PC-3 (cell line): ENCODE measurements around the gene GRIN3B. TPM values are rescaled to one million over a fixed set of nuclear protein-coding genes. Genes with fewer than 3 reads are reported as not detected.

Experiments used
- ATAC-seq: fragments of 200-7000 bp; cut with Tn5 transposase; 2 replicates; pipeline ENCODE4 v1.9.1; 2020; ENCODE audit warnings: mild to moderate bottlenecking, moderate library complexity
- BruUV-seq: library from RNA; stranded (reverse); fragments of 400-500 nt; replicated peaks from 2 replicates; lab custom pipeline; 2021; lab: Mats Ljungman, UMichigan
- CTCF ChIA-PET: fragments of 300-600 bp; sonication (Branson Sonifier 250); formaldehyde crosslinking; loops from one replicate; lab custom pipeline; 2022; ENCODE audit warnings: antibody characterized with exemption; lab: Charles Lee
- POLR2A ChIA-PET: fragments of 300-600 bp; sonication (Branson Sonifier 250); formaldehyde crosslinking; loops from one replicate; lab custom pipeline; 2022; ENCODE audit warnings: antibody characterized with exemption; ENCODE audit not compliant: unreplicated experiment; lab: Charles Lee
- DNase-seq: peaks from one replicate; pipeline ENCODE4 v3.0.0-alpha.2; 2015
- H2AFZ ChIP-seq: fragments of 300-600 bp; sonication (generic); 2 replicates; pipeline ENCODE4 v1.6.0; 2016; ENCODE audit warnings: antibody characterized with exemption, low read length
- H3F3A ChIP-seq: fragments of 300-600 bp; sonication (generic); one replicate; pipeline ENCODE4 v1.6.0; 2017; ENCODE audit warnings: antibody characterized with exemption, low read length, control low read depth, mild to moderate bottlenecking; ENCODE audit not compliant: unreplicated experiment
- H3K27ac ChIP-seq: fragments of 300-600 bp; sonication (generic); 2 replicates; pipeline ENCODE4 v1.5.1; 2016; ENCODE audit warnings: mild to moderate bottlenecking, low read length
- H3K27me3 ChIP-seq: fragments of 300-600 bp; sonication (generic); 2 replicates; pipeline ENCODE4 v1.6.1; 2016; ENCODE audit warnings: low read length, mixed read lengths
- H3K36me3 ChIP-seq: fragments of 300-600 bp; sonication (generic); 2 replicates; pipeline ENCODE4 v1.6.1; 2016; ENCODE audit warnings: low read depth, mixed run types, low read length, mixed read lengths
- H3K4me1 ChIP-seq: fragments of 300-600 bp; sonication (generic); 2 replicates; pipeline ENCODE4 v1.5.1; 2016; ENCODE audit warnings: low read length; ENCODE audit not compliant: insufficient read depth
- H3K4me2 ChIP-seq: fragments of 300-600 bp; sonication (generic); 2 replicates; pipeline ENCODE4 v1.6.0; 2016; ENCODE audit warnings: low read length
- H3K4me3 ChIP-seq: fragments of 300-600 bp; sonication (generic); 2 replicates; pipeline ENCODE4 v1.5.1; 2016; ENCODE audit warnings: mild to moderate bottlenecking, low read length, mixed read lengths
- H3K79me2 ChIP-seq: fragments of 300-600 bp; sonication (generic); 2 replicates; pipeline ENCODE4 v1.6.1; 2017; ENCODE audit warnings: low read length, mixed read lengths
- H3K9ac ChIP-seq: fragments of 300-600 bp; sonication (generic); 2 replicates; pipeline ENCODE4 v1.6.0; 2016; ENCODE audit warnings: mild to moderate bottlenecking, low read length
- H3K9me2 ChIP-seq: fragments of 300-600 bp; sonication (generic); replicated peaks from 2 replicates; pipeline ENCODE4 v1.6.1; 2016; ENCODE audit warnings: mixed run types, low read length, mixed read lengths
- H3K9me3 ChIP-seq: fragments of 300-600 bp; sonication (generic); 2 replicates; pipeline ENCODE4 v1.6.1; 2016; ENCODE audit warnings: low read length, mixed read lengths
- H4K20me1 ChIP-seq: fragments of 300-600 bp; sonication (generic); 2 replicates; pipeline ENCODE4 v1.6.1; 2016; ENCODE audit warnings: low read length, mixed read lengths
- EZH2 ChIP-seq: fragments of 300-600 bp; sonication (generic); IDR thresholded peaks from one replicate; pipeline ENCODE4 v1.6.1; 2017; ENCODE audit warnings: antibody characterized with exemption, mild to moderate bottlenecking, low read length; ENCODE audit not compliant: unreplicated experiment
- EZH2phosphoT487 ChIP-seq: fragments of 300-600 bp; sonication (generic); IDR thresholded peaks from 2 replicates; pipeline ENCODE4 v1.6.1; 2018; ENCODE audit warnings: mild to moderate bottlenecking, antibody characterized with exemption, low read length, borderline replicate concordance
- intact Hi-C: fragments of 100-400 bp; cut with micrococcal nuclease; formaldehyde crosslinking; loops from 2 replicates; pipeline ENCODE4 v1.9.0; 2023
- total RNA-seq: library from RNA; depleted of rRNA; stranded (reverse); fragments of >200 nt; gene quantifications from 2 replicates; pipeline ENCODE4 v1.2.3, GENCODE V29; 2014
- TF ChIP-seq, protein P1 (sequence below): fragments of 300-600 bp; sonication (generic); conservative IDR thresholded peaks from 2 replicates; pipeline ENCODE4 v1.5.1; 2017; ENCODE audit warnings: antibody characterized with exemption, low read depth, mild to moderate bottlenecking, low read length

Gene GRIN3B
- total RNA-seq, 1 experiment from 2014 or later: 0.69 TPM

DNA sequence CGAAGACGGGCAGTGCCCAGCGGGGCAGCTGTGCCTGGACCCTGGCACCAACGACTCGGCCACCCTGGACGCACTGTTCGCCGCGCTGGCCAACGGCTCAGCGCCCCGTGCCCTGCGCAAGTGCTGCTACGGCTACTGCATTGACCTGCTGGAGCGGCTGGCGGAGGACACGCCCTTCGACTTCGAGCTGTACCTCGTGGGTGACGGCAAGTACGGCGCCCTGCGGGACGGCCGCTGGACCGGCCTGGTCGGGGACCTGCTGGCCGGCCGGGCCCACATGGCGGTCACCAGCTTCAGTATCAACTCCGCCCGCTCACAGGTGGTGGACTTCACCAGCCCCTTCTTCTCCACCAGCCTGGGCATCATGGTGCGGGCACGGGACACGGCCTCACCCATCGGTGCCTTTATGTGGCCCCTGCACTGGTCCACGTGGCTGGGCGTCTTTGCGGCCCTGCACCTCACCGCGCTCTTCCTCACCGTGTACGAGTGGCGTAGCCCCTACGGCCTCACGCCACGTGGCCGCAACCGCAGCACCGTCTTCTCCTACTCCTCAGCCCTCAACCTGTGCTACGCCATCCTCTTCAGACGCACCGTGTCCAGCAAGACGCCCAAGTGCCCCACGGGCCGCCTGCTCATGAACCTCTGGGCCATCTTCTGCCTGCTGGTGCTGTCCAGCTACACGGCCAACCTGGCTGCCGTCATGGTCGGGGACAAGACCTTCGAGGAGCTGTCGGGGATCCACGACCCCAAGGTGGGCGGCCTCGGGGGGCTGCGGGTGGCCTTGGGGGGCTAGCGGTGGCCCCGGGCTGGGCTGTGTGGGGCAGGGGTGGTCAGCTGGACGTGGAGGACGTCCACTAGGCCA lies 4.8 kb downstream of the GRIN3B start:
- H3K36me3 ChIP-seq: no peaks in the 10 kb centered on the region
- H2AFZ ChIP-seq: no peak overlapping the region
- no peak overlapping the region for H3K4me2 ChIP-seq
- H3F3A ChIP-seq: no peaks in the 10 kb centered on the region
- POLR2A ChIA-PET: no interaction called here
- H3K27ac ChIP-seq: no peak overlapping the region
- H3K27me3 ChIP-seq: no peaks in the 10 kb centered on the region
- TF ChIP-seq EZH2 (no peak), EZH2phosphoT487 (no peak)
- TF ChIP-seq, protein P1, sequence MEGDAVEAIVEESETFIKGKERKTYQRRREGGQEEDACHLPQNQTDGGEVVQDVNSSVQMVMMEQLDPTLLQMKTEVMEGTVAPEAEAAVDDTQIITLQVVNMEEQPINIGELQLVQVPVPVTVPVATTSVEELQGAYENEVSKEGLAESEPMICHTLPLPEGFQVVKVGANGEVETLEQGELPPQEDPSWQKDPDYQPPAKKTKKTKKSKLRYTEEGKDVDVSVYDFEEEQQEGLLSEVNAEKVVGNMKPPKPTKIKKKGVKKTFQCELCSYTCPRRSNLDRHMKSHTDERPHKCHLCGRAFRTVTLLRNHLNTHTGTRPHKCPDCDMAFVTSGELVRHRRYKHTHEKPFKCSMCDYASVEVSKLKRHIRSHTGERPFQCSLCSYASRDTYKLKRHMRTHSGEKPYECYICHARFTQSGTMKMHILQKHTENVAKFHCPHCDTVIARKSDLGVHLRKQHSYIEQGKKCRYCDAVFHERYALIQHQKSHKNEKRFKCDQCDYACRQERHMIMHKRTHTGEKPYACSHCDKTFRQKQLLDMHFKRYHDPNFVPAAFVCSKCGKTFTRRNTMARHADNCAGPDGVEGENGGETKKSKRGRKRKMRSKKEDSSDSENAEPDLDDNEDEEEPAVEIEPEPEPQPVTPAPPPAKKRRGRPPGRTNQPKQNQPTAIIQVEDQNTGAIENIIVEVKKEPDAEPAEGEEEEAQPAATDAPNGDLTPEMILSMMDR: no peak
- DNase-seq: no peak
- H3K4me3 ChIP-seq: no peak overlapping the region
- no peaks in the 10 kb centered on the region for H3K9me3 ChIP-seq
- BruUV-seq: no TSS peak
- ATAC-seq: no peak
- no peaks in the 10 kb centered on the region for H3K4me1 ChIP-seq
- CTCF ChIA-PET: no interaction called here
- no peaks in the 10 kb centered on the region for H3K79me2 ChIP-seq
- H3K9ac ChIP-seq: no peak overlapping the region
- no peaks in the 10 kb centered on the region for H3K9me2 ChIP-seq
- H4K20me1 ChIP-seq: no peaks in the 10 kb centered on the region
- intact Hi-C loops: no loop called here

DNA sequence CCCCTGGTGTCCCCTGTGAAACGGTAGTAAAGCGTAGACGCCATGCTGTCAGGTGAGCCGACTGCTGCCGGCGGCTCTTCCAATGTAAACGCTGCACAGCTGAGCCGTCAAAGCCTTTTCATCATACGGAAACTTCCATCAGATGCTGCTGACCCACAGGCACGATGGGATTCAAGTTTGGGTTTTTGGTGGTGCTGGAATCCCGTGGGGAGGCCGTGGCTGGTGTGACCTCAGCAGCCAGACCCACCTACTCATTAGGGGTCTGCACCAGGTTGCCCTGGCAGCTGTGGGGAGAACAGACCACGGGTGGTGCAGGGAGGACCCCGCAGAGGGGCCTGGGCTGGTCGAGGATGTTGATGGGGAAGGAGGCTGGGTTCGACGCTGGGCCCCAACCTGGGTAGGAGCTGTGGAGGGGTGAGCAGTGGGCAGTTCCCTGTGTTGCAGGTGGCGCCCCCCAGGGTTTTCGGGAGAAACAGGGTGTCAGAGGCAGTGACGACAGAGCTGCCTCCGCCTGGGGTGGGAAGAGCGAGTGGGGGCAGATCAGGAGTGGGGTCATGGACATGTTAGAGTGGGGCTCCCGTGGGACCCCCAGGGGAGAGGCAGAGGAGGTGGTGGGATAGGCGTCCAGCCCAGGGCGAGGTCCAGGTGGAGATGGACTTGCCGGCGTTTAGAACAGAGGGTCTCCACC lies 6.6 kb downstream of the GRIN3B start:
- Histone ChIP-seq H3K9me3 (no peaks in the 10 kb centered on the region), H3K9ac (no peak overlapping the region), H4K20me1 (no peaks in the 10 kb centered on the region), H3K27ac (no peak overlapping the region), H3K4me2 (no peak overlapping the region), H3F3A (no peaks in the 10 kb centered on the region), H2AFZ (no peak overlapping the region), H3K9me2 (no peaks in the 10 kb centered on the region), H3K4me1 (no peaks in the 10 kb centered on the region), H3K36me3 (no peaks in the 10 kb centered on the region), H3K27me3 (no peaks in the 10 kb centered on the region), H3K79me2 (no peaks in the 10 kb centered on the region), H3K4me3 (no peak overlapping the region)
- DNase-seq (no peak), ATAC-seq (no peak)
- intact Hi-C loops: no loop called here
- POLR2A ChIA-PET: interaction anchor here (0.5 kb wide), 1 partner anchor 19 kb away, joined by 3 read pairs; the partner anchor contains the start of gene CNN2
- CTCF ChIA-PET: no interaction called here
- no peak for TF ChIP-seq EZH2phosphoT487
- TF ChIP-seq, protein P1: no peak
- BruUV-seq: no TSS peak
